ENCODE measurements around the gene ZNF562.

GRCh38 chr19:9668544-9668943, 6.4 kb downstream of the ZNF562 start:
- TF ChIP-seq CTCF (IDR thresholded peaks at IDR 0.05): no peak
- no peak for TF ChIP-seq POLR2A (IDR thresholded peaks at IDR 0.05)

Data from heart left ventricle (tissue), 13 donors.